PFSK-1 (cell line): ENCODE data around the gene MRPL19.
A peak's percentile ranks its signal among the peaks of the same experiment; 100 is the strongest.

Experiments
- FOXP2 ChIP-seq: optimal IDR thresholded peaks from 2 replicates; pipeline ENCODE3; 2011; ENCODE audit warnings: borderline replicate concordance, control low read depth, inconsistent platforms; ENCODE audit not compliant: insufficient read depth; ENCODE audit errors: extremely low read length, extremely low read depth
- POLR2AphosphoS5 ChIP-seq: IDR thresholded peaks from 2 replicates; pipeline ENCODE4 v1.6.1; 2012; ENCODE audit warnings: low read depth, mild to moderate bottlenecking, control low read depth, low read length, moderate library complexity
- REST ChIP-seq, 2 experiments: IDR thresholded peaks; 2 replicates each; pipeline versions ENCODE4 v1.6.1 to v1.8.0; 2011 to 2012; ENCODE audit warnings: low read depth in 2 of 2, low read length in 2 of 2, control low read depth in 1 of 2, inconsistent platforms in 1 of 2, mild to moderate bottlenecking in 1 of 2, moderate library complexity in 1 of 2; ENCODE audit not compliant: insufficient read depth in 1 of 2
- SIN3A ChIP-seq: IDR thresholded peaks from 2 replicates; pipeline ENCODE4 v1.6.1; 2012; ENCODE audit warnings: mild to moderate bottlenecking, low read length, moderate library complexity, borderline replicate concordance; ENCODE audit not compliant: insufficient read depth
- TAF1 ChIP-seq: IDR thresholded peaks from 2 replicates; pipeline ENCODE4 v1.6.1; 2012; ENCODE audit warnings: low read length, control low read depth, borderline replicate concordance; ENCODE audit not compliant: insufficient read depth

The MRPL19 gene

GRCh38 chr2:75600461-75601011, 46.0 kb upstream of the MRPL19 start:
- TF ChIP-seq REST (IDR thresholded peaks at IDR 0.05; ENCODE audit: insufficient read depth in 1 of 2, low read depth in 2 of 2, low read length in 2 of 2) = no peak
- TF ChIP-seq TAF1 = no peak
- TF ChIP-seq POLR2AphosphoS5 = no peak
- TF ChIP-seq FOXP2 = no peak
- TF ChIP-seq SIN3A = no peak

- TF ChIP-seq FOXP2 = no peak
- no peak for TF ChIP-seq REST (IDR thresholded peaks at IDR 0.05; ENCODE audit: insufficient read depth in 1 of 2, low read depth in 2 of 2, low read length in 2 of 2)
- no peak for TF ChIP-seq TAF1
- no peak for TF ChIP-seq POLR2AphosphoS5
- no peak for TF ChIP-seq SIN3A
Observed at GRCh38 chr2:75602724-75603342, 43.8 kb upstream of the MRPL19 start.

GRCh38 chr2:75603477-75603876, 43.1 kb upstream of the MRPL19 start:
- TF ChIP-seq TAF1 = no peak
- no peak for TF ChIP-seq POLR2AphosphoS5
- no peak for TF ChIP-seq FOXP2
- no peak for TF ChIP-seq SIN3A
- no peak for TF ChIP-seq REST (IDR thresholded peaks at IDR 0.05; ENCODE audit: insufficient read depth in 1 of 2, low read depth in 2 of 2, low read length in 2 of 2)

- TF ChIP-seq TAF1 = peak; percentile 39; the same call in 1 of the 2 replicates
- TF ChIP-seq SIN3A = no peak
- no peak for TF ChIP-seq FOXP2
- peak; percentile 39 for TF ChIP-seq POLR2AphosphoS5
- TF ChIP-seq REST (IDR thresholded peaks at IDR 0.05; ENCODE audit: insufficient read depth in 1 of 2, low read depth in 2 of 2, low read length in 2 of 2) = no peak
Observed at GRCh38 chr2:75604484-75604883, 42.1 kb upstream of the MRPL19 start.
